ENCODE measurements around the gene CSF3R. TPM values are rescaled to one million over a fixed set of nuclear protein-coding genes. Genes with fewer than 3 reads are reported as not detected.

CSF3R gene
- total and polyA plus RNA-seq, 8 donors = 5.7 to 334 (median 10.7) TPM

DNA sequence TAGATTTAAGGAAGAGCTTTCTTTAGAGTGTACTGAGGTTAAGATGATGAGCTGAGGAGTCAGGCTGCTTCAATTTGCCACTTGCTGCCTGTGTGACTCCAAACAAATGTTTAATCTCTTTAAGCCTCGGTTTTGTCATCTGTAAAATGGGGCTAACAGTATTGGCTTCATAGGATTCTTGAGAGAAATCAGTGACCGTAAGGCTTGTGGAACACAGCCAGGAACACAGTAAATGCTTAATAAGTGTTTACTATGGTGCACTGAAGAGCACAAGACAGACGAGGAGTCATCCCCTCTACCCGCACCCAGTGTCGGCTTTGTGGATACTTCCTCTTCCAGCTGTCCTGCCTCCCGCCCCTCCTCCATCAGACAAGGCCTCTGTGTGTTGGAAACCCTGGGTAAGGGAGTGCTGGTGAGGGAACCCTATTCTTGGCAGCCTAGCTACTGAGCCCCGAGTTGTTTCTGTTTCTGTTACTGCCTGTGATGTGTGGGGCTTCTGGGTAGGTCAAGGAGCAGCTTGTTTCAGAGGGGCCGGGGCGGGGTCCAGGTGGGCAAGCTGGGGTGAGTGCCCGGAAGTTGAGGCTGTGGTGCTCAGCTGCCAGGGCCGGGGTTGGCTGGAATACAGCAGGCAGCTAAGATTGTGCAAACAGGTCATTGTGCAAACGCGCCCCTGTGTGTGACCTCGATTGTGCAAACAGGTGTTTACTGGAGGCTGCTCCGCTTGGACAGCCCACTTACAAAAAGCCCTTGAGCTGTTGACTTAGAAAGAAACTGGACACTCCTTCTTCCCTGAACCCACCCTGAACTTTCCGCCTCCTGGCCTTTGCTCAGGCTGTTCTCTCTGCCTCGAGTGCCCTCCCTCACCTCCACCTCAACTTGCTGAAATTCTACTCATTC is 4.0 kb upstream of the CSF3R start:
- peak; percentile 84 for ATAC-seq
- no peaks in the 10 kb centered on the region for H3K9me3 ChIP-seq
- intact Hi-C loops (cut with DNase I) = no loop called here
- peak; percentile 28 to 94 (median 82) for DNase-seq
- H3K27ac ChIP-seq = peak overlapping the region; percentile 77 to 92
- no peaks in the 10 kb centered on the region for H3K36me3 ChIP-seq
- no peaks in the 10 kb centered on the region for H3K27me3 ChIP-seq
- TF ChIP-seq CTCF (IDR thresholded peaks at IDR 0.05) = no peak
- H3K4me3 ChIP-seq = no peak overlapping the region
- H3K4me1 ChIP-seq = peaks cover 6 to 76% of the 10 kb centered on the region in 2 donors

GRCh38 chr1:36486093-36486438 is 3.4 kb upstream of the CSF3R start:
- TF ChIP-seq CTCF (IDR thresholded peaks at IDR 0.05) = no peak
- ATAC-seq (no peak), DNase-seq (no peak)
- Histone ChIP-seq H3K36me3 (peaks cover 0 to 2% of the 10 kb centered on the region in 2 donors), H3K9me3 (no peaks in the 10 kb centered on the region), H3K27me3 (no peaks in the 10 kb centered on the region), H3K27ac (peak overlapping the region; percentile 77 to 92), H3K4me1 (peaks cover 6 to 81% of the 10 kb centered on the region in 2 donors), H3K4me3 (no peak overlapping the region)
- intact Hi-C loops (cut with DNase I) = no loop called here

DNA sequence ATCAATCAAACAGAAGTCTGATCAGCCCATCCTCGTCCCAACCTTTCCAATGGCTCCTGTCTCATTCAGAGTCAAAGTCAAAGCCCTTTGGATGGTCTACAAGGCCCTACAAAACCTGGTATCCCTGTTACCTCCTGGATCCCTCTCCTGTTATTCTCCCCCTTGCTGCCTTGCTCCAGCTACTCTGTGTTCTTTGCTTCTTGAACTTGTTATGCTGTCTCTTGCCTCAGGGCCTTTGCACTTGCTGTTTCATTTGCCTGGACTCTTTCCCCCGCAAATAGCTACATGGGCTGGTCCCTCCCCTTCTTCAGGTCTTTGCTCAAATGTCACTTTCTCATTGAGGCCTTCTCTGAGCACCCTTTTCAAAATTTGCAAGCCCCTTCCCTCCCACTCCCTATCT is 1.4 kb upstream of the CSF3R start:
- Histone ChIP-seq H3K27ac (peak overlapping the region in 1 of 2 donors; percentile 92), H3K4me3 (no peak overlapping the region), H3K9me3 (no peaks in the 10 kb centered on the region), H3K36me3 (peaks cover 0 to 15% of the 10 kb centered on the region in 2 donors), H3K4me1 (peaks cover 3 to 96% of the 10 kb centered on the region in 2 donors), H3K27me3 (no peaks in the 10 kb centered on the region)
- DNase-seq = no peak
- TF ChIP-seq CTCF (IDR thresholded peaks at IDR 0.05) = no peak
- no peak for ATAC-seq
- intact Hi-C loops (cut with DNase I) = no loop called here

DNA sequence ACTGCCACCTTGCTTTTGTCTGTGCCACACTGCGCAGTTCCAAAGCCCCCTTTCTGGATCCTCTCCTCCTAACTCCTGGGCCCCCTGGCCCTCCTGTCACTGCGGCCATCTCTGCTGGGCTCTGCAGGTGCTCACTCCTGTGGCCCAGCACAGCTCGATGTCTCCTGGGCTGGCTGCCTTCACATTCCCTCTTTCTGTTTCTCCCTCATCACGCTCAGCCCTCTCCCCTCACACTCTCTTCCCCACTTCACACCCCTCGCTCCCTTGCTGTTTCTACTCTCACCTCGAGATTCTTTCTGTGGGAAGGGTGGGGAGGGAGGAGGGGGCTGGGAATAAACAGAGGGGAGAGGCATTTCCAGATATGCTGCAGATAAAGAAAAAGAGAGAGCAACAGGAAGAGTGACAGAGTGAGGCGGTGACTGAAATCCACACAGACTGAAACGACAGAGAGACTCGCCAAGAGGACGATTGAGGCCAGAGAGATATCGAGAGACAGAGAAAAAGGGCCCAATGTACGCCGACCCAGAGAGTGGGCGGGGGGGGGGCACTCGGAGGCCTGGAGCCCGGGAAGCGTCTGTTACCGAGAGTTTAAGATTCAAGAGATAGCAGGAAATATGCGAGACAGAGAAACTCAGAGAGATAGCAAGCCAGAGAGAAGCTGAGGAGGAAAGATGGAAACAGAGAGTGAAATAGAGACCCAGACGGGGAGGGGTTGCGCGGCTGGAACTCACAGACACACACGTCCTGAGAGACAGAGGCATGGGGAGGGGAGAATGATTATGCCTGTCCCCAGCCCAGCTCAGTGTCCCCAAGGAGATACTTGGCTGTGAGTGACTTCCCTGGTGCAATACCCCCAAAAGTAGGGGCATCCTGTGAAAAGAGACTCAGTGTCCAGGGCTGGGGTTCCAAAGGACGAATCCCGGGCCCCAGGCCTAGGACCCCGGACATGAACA is 666 bp downstream of the CSF3R start:
- Histone ChIP-seq H3K27me3 (no peaks in the 10 kb centered on the region), H3K9me3 (no peaks in the 10 kb centered on the region), H3K4me3 (peak overlapping the region; percentile 9 to 59), H3K27ac (peak overlapping the region; percentile 64 to 92), H3K4me1 (peaks cover 2 to 95% of the 10 kb centered on the region in 2 donors), H3K36me3 (peaks cover 0 to 35% of the 10 kb centered on the region in 2 donors)
- peak; percentile 15 for ATAC-seq
- no peak for TF ChIP-seq CTCF (IDR thresholded peaks at IDR 0.05)
- intact Hi-C loops (cut with DNase I) = no loop called here
- DNase-seq = peak in 2 of 4 donors; percentile 3 to 56

Data from left lung (tissue), 10 donors.